Measurements from ENCODE around the gene ART3.

- TF ChIP-seq CTCF (conservative IDR thresholded peaks at IDR 0.05; ENCODE audit: low read length): no peak
- TF ChIP-seq EZH2phosphoT487 (IDR thresholded peaks at IDR 0.05; ENCODE audit: borderline replicate concordance, low read depth, low read length): no peak
These were observed 14.8 kb upstream of the ART3 start for GRCh38 chr4:76059750-76060149.

Data from OCI-LY7 (cell line).